HG02973 (cell line): ENCODE data around the gene CDH4.

Experiments
- ATAC-seq: cut with Tn5 transposase; IDR thresholded peaks from one replicate; pipeline ENCODE4 v1.9.1; 2021; ENCODE audit warnings: moderate library complexity; ENCODE audit not compliant: unreplicated experiment

Gene CDH4

GRCh38 chr20:61299618-61300017 is 47.6 kb downstream of the CDH4 start:
- no peak for ATAC-seq

DNA sequence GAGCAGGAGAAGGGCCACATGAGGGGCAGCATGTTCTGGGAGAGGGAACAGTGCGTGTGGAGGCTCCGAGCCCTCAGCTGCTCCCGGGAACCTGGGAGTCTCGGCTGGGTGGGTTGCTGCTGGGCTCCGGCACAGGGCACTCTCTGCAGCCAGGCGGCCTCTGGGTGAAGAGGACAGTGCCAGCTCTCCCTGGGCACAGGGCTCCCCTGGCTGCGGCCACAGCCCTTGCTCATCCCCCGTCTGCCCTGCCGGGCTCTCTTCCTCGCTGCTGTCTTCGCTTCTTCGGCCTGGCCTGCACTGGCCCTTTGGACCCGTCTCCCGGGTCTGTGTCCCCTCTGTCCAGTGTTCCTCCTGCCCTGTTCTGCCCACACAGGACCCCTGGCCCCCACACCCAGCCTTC is 48.2 kb downstream of the CDH4 start:
- ATAC-seq: no peak

GRCh38 chr20:61300709-61301108 is 48.6 kb downstream of the CDH4 start:
- no peak for ATAC-seq

DNA sequence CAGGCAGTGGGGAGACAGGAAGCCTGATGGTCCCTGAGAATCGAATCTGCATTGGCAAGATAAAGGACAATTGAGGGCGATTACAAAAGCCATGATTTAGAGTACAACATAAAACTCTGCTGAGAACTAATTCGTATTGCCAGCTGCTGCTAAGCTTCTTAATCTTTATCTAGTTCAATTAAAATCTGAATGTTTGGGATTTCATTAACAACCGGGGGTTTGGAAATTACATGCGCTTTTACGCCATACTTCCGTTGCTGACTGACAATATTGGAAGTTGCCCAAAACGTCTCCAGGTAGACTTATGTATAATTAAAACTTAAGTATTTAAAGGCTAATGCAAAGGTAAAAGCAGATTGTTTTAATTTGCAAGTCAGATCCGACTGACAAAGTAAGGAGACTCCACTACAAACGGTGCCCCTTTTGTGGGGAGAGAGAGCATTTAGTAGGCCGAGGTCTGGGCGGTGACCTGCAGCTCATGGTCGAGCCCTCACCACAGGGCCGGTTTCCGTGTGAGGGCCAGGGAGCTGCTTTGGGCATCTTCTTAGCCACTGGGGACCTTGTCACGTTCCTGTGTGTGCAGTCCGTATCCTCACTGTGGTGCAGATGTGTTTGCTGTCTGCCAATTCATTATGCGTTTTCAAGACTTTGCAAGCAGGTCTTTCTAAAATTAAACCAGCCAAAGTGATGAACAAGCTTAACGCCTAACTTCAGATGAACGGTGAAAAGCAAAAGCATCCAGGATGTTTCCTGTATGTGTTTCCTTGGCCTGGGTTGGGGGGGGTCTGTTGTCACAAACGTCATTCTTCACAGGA is 49.9 kb downstream of the CDH4 start:
- no peak for ATAC-seq

GRCh38 chr20:61303217-61303616 is 51.2 kb downstream of the CDH4 start:
- no peak for ATAC-seq

GRCh38 chr20:61303675-61304074 is 51.6 kb downstream of the CDH4 start:
- no peak for ATAC-seq

GRCh38 chr20:61304750-61305149 is 52.7 kb downstream of the CDH4 start:
- ATAC-seq: no peak

DNA sequence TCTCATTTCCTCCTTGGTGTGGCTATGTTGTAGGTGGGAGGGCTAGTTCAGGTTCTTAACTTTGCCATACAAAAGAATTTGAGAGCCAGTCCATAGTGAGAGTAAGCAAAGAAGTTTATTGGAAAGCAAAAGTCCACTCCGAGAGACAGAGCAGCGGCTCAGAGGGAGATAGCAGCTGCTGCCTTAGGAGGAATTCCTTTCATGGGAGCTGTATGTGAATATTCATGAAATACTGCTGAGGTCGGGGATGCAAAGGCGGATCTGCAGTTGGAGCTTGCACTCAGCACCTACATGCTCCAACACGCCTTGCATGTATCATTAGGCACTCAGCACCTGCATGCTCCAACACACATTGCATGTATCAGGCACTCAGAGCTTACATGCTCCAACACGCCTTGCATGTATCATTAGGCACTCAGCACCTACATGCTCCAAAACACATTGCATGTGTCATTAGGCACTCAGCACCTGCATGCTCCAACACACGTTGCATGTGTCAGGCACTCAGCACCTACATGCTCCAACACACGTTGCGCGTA is 54.9 kb downstream of the CDH4 start:
- ATAC-seq: no peak

- ATAC-seq: no peak
Observed at GRCh38 chr20:61307686-61308476, 55.8 kb downstream of the CDH4 start.

GRCh38 chr20:61308477-61308774 is 56.4 kb downstream of the CDH4 start:
- ATAC-seq: no peak

DNA sequence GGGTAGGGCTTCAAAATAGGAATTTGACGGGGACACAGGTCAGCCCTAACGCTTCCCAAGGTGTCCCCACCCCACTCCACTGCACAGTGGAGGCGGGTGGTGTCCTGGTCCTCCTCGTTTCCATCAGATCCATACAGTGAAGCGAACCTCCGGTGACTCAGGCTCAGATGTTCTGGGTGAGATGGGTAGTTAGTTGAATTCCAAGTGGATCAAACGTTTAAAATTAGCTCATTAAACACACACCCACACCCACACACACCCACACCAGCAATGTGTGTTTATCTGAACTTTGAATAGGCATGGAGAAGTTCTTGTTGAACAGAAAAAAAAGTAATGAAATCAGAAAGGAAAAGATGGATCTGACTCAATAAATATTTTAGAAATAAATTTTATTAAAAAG is 58.9 kb downstream of the CDH4 start:
- ATAC-seq: no peak

DNA sequence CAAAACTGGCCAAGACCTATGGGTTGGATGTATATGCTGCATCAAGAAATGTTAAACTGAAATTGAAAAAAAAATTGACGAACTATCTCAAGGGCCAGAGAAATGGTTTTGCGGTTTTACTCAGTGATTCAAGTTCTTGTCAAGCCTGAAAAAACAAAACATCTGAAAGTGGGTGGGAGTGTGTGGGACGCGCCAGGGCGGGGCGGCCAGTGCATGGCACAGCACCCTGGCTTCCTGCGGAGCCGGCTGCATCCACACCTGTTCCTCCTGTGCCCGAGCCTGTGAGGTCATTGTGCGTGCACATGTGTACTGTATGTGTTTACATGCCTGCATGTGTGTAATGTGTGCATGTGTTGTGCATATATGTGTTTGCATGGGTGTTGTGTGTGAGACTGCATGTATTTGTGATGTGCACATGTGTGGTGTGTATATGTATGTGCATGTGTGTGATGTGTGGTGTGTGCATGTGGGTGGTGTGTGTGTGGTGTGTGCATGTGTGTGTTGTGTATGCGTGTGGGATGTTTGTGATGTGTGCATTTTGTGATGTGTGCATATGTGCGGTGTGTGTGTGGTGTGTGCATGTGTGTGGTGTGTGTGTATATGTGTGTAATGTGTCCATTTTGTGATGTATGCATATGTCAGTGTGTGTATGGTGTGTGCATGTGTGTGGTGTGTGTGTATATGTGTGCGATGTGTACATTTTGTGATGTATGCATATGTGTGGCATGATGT is 59.8 kb downstream of the CDH4 start:
- ATAC-seq: no peak

GRCh38 chr20:61312925-61313324 is 60.9 kb downstream of the CDH4 start:
- ATAC-seq: no peak

- ATAC-seq: no peak
Observed at GRCh38 chr20:61313396-61313795, 61.3 kb downstream of the CDH4 start.

DNA sequence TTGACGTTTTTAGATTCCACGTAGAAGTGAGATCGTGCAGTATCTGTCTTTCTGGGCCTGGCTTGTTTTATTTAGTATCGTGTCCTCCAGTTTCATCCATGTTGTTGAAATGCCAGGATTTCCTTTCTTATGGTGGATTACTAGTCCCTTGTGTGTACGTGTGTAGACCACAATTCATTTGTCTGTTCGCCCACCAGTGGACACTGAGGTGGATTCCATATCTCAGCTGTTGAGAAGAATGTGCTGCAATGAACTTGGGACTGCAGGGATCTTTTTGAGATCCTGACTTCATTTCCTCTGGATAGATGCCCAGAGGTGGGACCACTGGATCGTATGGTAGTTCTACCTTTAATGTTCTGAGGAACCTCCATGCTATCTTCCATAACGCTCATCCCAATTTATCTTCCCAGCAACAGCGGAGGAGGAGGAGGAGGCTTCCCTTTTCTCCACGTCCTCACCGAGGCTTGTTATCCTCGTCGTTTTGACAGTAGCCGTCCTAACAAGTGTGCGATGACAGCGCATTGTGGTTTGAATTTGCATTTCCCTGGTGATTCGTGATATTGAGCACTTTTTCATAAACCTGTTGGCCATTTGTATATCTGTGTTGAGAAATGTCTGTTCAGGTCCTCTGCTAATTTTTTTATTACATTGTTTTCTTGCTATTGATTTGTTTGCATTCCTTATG is 62.4 kb downstream of the CDH4 start:
- no peak for ATAC-seq

DNA sequence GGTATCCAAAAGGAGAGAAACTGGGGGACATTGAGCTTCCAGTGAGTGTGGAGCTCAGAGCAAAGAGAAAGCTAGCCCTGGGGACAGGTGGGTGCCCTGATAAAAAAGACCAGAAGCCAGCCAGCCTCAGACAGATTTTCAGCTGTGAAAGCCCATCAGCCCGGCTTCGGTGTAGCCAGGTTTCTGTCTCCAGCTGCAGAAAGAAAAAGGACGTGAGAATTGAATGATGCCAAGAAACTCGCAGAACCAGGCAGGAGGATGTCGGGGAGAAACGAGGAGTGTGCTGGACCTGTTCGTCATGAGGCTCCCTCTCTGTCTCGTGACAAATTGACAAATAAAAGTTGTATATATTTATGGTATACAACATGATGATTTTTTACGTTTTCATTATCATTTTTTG is 63.3 kb downstream of the CDH4 start:
- no peak for ATAC-seq

- no peak for ATAC-seq
Observed at GRCh38 chr20:61316346-61316745, 64.3 kb downstream of the CDH4 start.

DNA sequence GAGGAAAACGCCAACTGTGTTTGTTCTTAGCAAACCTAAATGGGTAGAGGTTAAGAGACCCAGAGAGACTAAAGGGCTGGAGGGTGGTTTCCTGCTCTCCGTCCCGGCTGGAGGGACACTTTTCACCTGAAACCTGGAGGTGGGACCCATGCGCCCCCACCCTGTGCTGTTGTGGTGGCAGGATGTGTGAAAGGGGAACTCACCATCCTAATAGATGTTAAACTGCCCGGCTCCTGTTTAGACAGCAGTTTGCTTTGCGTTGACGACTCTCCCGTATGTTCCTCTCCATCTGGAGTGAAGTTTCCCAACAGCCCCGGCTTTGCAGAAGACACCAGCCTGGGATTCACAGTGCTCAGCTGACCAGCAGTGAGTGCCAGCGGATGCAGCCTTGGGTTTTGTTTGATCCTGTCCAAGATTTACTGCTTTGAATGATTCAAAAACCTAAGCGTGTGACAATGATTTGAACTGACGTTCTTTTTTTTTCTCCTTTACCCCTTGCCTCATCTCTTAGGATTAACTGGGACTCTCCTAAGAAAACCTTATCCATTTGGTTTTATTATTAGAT is 66.0 kb downstream of the CDH4 start:
- no peak for ATAC-seq

DNA sequence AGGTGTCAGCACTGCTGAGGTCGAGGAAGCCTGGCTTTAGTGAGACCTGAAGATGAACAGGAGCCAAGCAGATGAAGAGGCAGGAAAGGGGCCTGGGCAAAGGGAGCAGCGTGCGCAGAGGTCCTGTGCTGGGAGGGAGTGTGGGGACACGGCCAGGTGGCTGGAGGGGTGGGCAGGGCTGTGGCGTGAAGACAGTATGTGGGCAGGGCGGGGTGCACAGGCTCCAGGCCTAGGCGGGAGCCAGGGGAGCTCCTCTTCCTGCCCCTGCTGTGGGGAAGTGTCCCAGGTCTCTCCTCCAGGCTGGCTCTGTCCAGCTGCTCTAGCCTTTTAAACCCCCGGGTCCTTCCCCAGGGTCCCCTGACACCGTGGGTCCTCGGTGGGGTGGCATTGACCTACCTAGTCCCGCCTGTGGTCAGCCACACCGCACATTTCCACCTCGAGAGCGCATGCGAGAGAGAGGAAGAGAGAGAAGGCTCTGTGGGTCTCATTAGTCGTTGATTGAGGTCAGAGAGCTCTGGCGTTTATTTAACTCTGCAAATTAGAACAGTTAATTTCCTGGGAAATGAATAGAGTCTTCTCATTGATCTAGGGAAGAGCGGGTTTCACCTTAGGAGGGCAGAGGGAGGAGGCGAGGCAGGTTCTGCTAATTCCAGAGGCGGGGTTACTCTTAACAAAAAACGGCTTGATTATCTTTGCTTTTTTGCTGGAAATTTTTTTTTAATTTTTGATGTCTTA is 68.8 kb downstream of the CDH4 start:
- ATAC-seq: no peak

GRCh38 chr20:61321481-61321880 is 69.4 kb downstream of the CDH4 start:
- no peak for ATAC-seq
